Right lobe of liver (tissue), 6 donors: ENCODE measurements around the gene ABLIM3. TPM values are rescaled to one million over a fixed set of nuclear protein-coding genes. Genes with fewer than 3 reads are reported as not detected.

ENCODE experiments used
- ATAC-seq, 4 donors: fragments of 200-7000 bp; cut with Tn5 transposase; one replicate each; pipeline ENCODE4 v1.9.1; 2020; ENCODE audit warnings: mild to moderate bottlenecking in 4 of 4, moderate library complexity in 4 of 4
- DNase-seq, 3 donors: peaks; one replicate each; pipeline ENCODE4 v3.0.0-alpha.2; 2020
- H3K27ac ChIP-seq, 3 donors: fragments of 200-600 bp; one replicate each; pipeline ENCODE4 v1.8.0; 2022
- H3K27me3 ChIP-seq, 2 donors: fragments of 200-600 bp; one replicate each; pipeline ENCODE4 v1.8.0; 2022
- H3K36me3 ChIP-seq, 4 donors: fragments of 200-600 bp; sonication (generic) in 1 of 4; one replicate each; pipeline versions ENCODE4 v1.5.1 to v1.8.0; 2017 to 2022; ENCODE audit warnings: control low read depth in 1 of 4
- H3K4me1 ChIP-seq, 4 donors: fragments of 200-600 bp; sonication (generic) in 1 of 4; one replicate each; pipeline versions ENCODE4 v1.5.1 to v1.8.0; 2017 to 2022; ENCODE audit warnings: control low read depth in 1 of 4
- H3K4me3 ChIP-seq, 3 donors: fragments of 200-600 bp; one replicate each; pipeline ENCODE4 v1.8.0; 2022
- H3K9me3 ChIP-seq, 4 donors: fragments of 200-600 bp; sonication (generic) in 1 of 4; one replicate each; pipeline versions ENCODE4 v1.5.1 to v1.8.0; 2017 to 2022; ENCODE audit warnings: control low read depth in 1 of 4
- CTCF ChIP-seq, 4 donors: fragments of 200-600 bp in 3 of 4; fragments of 450-650 bp in 1 of 4; IDR thresholded peaks; one replicate each; pipeline versions ENCODE4 v1.5.1 to v1.8.0; 2016 to 2022; ENCODE audit warnings: antibody characterized with exemption in 4 of 4, mild to moderate bottlenecking in 2 of 4
- POLR2A ChIP-seq: fragments of 450-650 bp; IDR thresholded peaks from one replicate; pipeline ENCODE4 v1.6.1; 2017; ENCODE audit warnings: antibody characterized with exemption, mild to moderate bottlenecking
- WGBS: methylation state at CpG from one replicate; pipeline ENCODE4 v1.1.6; 2018; ENCODE audit warnings: low coverage, low lambda C conversion rate; ENCODE audit not compliant: insufficient coverage; ENCODE audit errors: missing lambda C conversion rate; 5-methylcytosine and 5-hydroxymethylcytosine counted together
- intact Hi-C, 2 donors: fragments of 100-400 bp; cut with DNase I; formaldehyde crosslinking; loops; one replicate each; pipeline versions ENCODE4 v1.11.2 to v1.14.1; 2022
- total RNA-seq, 6 experiments: library from RNA; depleted of rRNA in 2 of 6; stranded (reverse); fragments of >200 nt in 2 of 6; fragmentation: NEBNext Ultra II Directional in 3 of 6; extraction: Animal tissue kit (Norgen Biotek cat#: 25700) in 3 of 6; gene quantifications; one replicate each; pipeline versions ENCODE4 v1.1.0 to v1.2.4, GENCODE V29; 2016 to 2023
- donor health status: DM: no; HTN: yes; CAD: no.
- donor health status: DM: no; HTN: no; CAD: no.
- donor health status: DM: no; HTN: no; CAD: no.
- donor health status: DM: no; HTN: yes; CAD: no.
- donor health status: DM: no; HTN: yes; CAD: no.

Gene ABLIM3
- total RNA-seq, 6 experiments from 2014 or later = 85.8 to 180 (median 125) TPM

DNA sequence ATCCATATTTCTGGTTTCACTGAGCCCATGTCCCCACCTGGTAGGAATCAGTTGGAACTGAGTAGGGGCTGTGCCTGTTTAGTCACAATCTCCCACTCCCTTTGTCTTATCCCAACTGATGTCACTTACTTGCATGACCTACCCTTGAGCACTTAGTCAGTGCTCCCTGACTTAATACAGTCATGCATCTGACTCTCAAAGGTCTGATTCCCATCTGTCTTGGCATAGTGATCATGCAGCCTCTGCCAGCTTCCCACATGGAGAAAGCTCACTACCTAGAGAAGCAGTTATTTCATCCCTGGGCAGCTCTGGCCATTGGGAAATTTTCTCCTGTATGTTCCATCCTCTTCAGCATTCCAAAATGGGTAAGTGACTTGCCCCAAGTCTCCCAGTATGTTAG lies 24.8 kb downstream of the ABLIM3 start:
- H3K27me3 ChIP-seq = no peaks in the 10 kb centered on the region
- TF ChIP-seq CTCF (IDR thresholded peaks at IDR 0.05) (no peak), POLR2A (no peak)
- no peaks in the 10 kb centered on the region for H3K9me3 ChIP-seq
- no peak overlapping the region for H3K4me3 ChIP-seq
- DNase-seq (no peak), ATAC-seq (peak in 2 of 4 donors; percentile 12 to 26)
- H3K36me3 ChIP-seq = peaks cover 0 to 8% (median 3%) of the 10 kb centered on the region in 4 donors
- peaks cover 0 to 56% (median 18%) of the 10 kb centered on the region in 4 donors for H3K4me1 ChIP-seq
- intact Hi-C loops = no loop called here
- no peak overlapping the region for H3K27ac ChIP-seq

DNA sequence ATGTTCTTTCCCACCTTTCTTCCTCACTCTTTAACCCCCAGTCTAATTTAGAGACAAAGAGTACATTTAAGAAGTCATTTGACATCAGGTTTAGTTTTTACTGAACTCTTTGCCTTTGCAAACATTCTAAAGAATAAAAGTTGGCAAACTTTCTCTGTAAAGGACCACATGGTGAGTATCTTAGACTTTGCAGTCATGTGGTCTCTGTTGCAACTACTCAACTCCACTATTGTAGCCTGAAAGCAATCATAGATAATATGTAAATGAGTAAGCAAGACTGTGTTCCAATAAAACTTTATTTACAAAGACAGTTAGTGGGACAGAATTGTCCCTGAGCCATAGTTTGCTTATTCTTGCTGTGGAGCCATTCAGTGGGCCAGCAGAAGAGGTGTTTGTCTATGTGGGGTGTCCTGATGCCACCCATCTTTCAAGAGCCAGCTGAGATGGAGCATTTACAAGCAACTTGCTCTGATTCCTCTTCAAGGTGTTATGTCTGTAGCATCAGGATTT lies 25.4 kb downstream of the ABLIM3 start:
- Histone ChIP-seq H3K27me3 (no peaks in the 10 kb centered on the region), H3K36me3 (peaks cover 0 to 8% (median 3%) of the 10 kb centered on the region in 4 donors), H3K4me3 (no peak overlapping the region), H3K4me1 (peaks cover 0 to 55% (median 18%) of the 10 kb centered on the region in 4 donors), H3K9me3 (no peaks in the 10 kb centered on the region), H3K27ac (no peak overlapping the region)
- TF ChIP-seq POLR2A = no peak
- no peak for TF ChIP-seq CTCF (IDR thresholded peaks at IDR 0.05)
- ATAC-seq = no peak
- no peak for DNase-seq
- intact Hi-C loops = no loop called here

DNA sequence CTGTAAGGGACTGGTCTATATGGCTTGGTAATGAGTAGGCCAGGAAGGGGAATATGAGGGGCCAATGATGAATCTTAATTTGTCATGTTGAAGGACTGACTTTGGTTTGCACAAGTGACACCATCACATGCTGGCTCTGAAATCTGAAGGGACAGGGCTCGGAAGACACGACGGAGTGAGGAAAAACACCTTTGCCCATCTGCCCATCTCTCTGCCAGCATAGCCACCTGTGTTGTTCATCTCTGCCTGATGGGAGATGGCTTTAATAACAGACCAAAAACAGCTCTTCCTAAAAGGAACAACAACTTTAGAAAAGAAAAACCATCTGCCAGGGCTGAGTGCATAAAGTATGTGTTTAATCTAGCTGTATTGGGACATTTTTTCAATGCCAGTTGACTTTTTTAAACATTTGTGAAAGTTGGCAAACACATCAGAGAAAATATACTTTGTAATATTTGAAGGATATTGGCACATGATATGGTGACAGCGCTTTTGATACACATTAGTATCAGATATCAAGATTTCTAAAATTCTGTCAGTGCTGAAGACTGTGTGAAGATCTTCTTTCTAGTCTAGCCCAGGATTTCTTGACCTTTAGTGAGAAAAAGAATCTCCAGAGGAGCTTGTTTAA lies 27.1 kb downstream of the ABLIM3 start:
- TF ChIP-seq POLR2A (no peak), CTCF (IDR thresholded peaks at IDR 0.05) (no peak)
- H3K4me3 ChIP-seq = no peak overlapping the region
- H3K27ac ChIP-seq = no peak overlapping the region
- peaks cover 0 to 8% (median 3%) of the 10 kb centered on the region in 4 donors for H3K36me3 ChIP-seq
- ATAC-seq = peak in 1 of 4 donors; percentile 17
- H3K9me3 ChIP-seq = no peaks in the 10 kb centered on the region
- H3K27me3 ChIP-seq = no peaks in the 10 kb centered on the region
- intact Hi-C loops = no loop called here
- peaks cover 0 to 49% (median 9%) of the 10 kb centered on the region in 4 donors for H3K4me1 ChIP-seq
- WGBS = 81% methylated on average over 4 of the region's 4 CpGs
- no peak for DNase-seq

GRCh38 chr5:149170299-149170698 lies 29.0 kb downstream of the ABLIM3 start:
- Histone ChIP-seq H3K4me1 (peaks cover 0 to 49% (median 9%) of the 10 kb centered on the region in 4 donors), H3K4me3 (no peak overlapping the region), H3K9me3 (no peaks in the 10 kb centered on the region), H3K27me3 (no peaks in the 10 kb centered on the region), H3K27ac (no peak overlapping the region), H3K36me3 (peaks cover 0 to 8% (median 0%) of the 10 kb centered on the region in 4 donors)
- intact Hi-C loops = no loop called here
- WGBS = 88% methylated on average over 3 of the region's 3 CpGs
- TF ChIP-seq POLR2A (no peak), CTCF (IDR thresholded peaks at IDR 0.05) (no peak)
- DNase-seq (no peak), ATAC-seq (no peak)
